ENCODE data around the gene EFCAB7.

GRCh38 chr1:63480057-63480456, 43.3 kb upstream of the EFCAB7 start:
- TF ChIP-seq POLR2AphosphoS5 (IDR thresholded peaks at IDR 0.05), result no peak
- no peak for TF ChIP-seq CTCF (IDR thresholded peaks at IDR 0.05)
- TF ChIP-seq POLR2A (IDR thresholded peaks at IDR 0.05), result no peak
- no peak for TF ChIP-seq EP300 (IDR thresholded peaks at IDR 0.05)

Measured in gastroesophageal sphincter (tissue), 3 donors.